Smooth muscle cell (in vitro differentiated cells): ENCODE measurements around the gene ATP13A4. TPM values are rescaled to one million over a fixed set of nuclear protein-coding genes. Genes with fewer than 3 reads are reported as not detected.
"Not testable (repeated sequence)": the region's sequence is repeated elsewhere in the genome, so short reads cannot be mapped to it uniquely, and the experiment has no call there.

Source experiments
- DNase-seq: peaks from one replicate; lab custom pipeline; 2025; ENCODE audit not compliant: unreplicated experiment; lab: John Stamatoyannopoulos, UW
- H2AFZ ChIP-seq: fragments of 200-600 bp; sonication (generic); 2 replicates; pipeline ENCODE4 v1.6.0; 2016; ENCODE audit warnings: antibody characterized with exemption, low read depth, mild to moderate bottlenecking
- H3F3A ChIP-seq: fragments of 200-600 bp; sonication (generic); 2 replicates; pipeline ENCODE4 v1.6.0; 2017; ENCODE audit warnings: antibody characterized with exemption, low read depth
- H3K27ac ChIP-seq: fragments of 200-600 bp; sonication (generic); 2 replicates; pipeline ENCODE4 v1.5.1; 2016; ENCODE audit warnings: low read depth, mild to moderate bottlenecking
- H3K27me3 ChIP-seq: fragments of 200-600 bp; sonication (generic); 2 replicates; pipeline ENCODE4 v1.6.1; 2016; ENCODE audit warnings: low read depth, mild to moderate bottlenecking
- H3K36me3 ChIP-seq: fragments of 200-600 bp; sonication (generic); 2 replicates; pipeline ENCODE4 v1.5.1; 2016; ENCODE audit warnings: low read depth
- H3K4me1 ChIP-seq: fragments of 200-600 bp; sonication (generic); 2 replicates; pipeline ENCODE4 v1.5.1; 2016; ENCODE audit warnings: low read depth
- H3K4me2 ChIP-seq: fragments of 200-600 bp; sonication (generic); 2 replicates; pipeline ENCODE4 v1.6.0; 2016; ENCODE audit warnings: mild to moderate bottlenecking
- H3K4me3 ChIP-seq: fragments of 200-600 bp; sonication (generic); 2 replicates; pipeline ENCODE4 v1.5.1; 2016; ENCODE audit warnings: mild to moderate bottlenecking
- H3K79me2 ChIP-seq: fragments of 200-600 bp; sonication (generic); 2 replicates; pipeline ENCODE4 v1.6.0; 2016; ENCODE audit warnings: low read depth, mild to moderate bottlenecking
- H3K9ac ChIP-seq: fragments of 200-600 bp; sonication (generic); 2 replicates; pipeline ENCODE4 v1.6.0; 2016; ENCODE audit warnings: low read depth
- H3K9me3 ChIP-seq: fragments of 200-600 bp; sonication (generic); replicated peaks from 2 replicates; pipeline ENCODE4 v1.5.1; 2016; ENCODE audit warnings: low read depth
- H4K20me1 ChIP-seq: fragments of 200-600 bp; sonication (generic); 2 replicates; pipeline ENCODE4 v1.6.0; 2016; ENCODE audit warnings: low read depth
- WGBS: methylation state at CpG from one replicate; pipeline ENCODE4 v1.1.7; 2016; ENCODE audit warnings: low lambda C conversion rate; 5-methylcytosine and 5-hydroxymethylcytosine counted together
- polyA plus RNA-seq: library from polyadenylated mRNA; unstranded; fragments of >200 nt; fragmentation: Nextera tagmentation; extraction: Ambion mirVana; gene quantifications from 2 replicates; pipeline ENCODE4 v1.2.1, GENCODE V29; 2016
- total RNA-seq: library from RNA; depleted of rRNA; stranded (reverse); fragments of >200 nt; gene quantifications from 2 replicates; pipeline ENCODE4 v1.2.3, GENCODE V29; 2014
- TF ChIP-seq, protein P1 (sequence below): fragments of 200-600 bp; sonication (generic); IDR thresholded peaks from 2 replicates; pipeline ENCODE4 v1.5.1; 2017; ENCODE audit warnings: borderline replicate concordance, mild to moderate bottlenecking, antibody characterized with exemption; ENCODE audit not compliant: insufficient read depth, poor library complexity, severe bottlenecking

ATP13A4 gene
- total and polyA plus RNA-seq, 2 experiments from 2014 or later, result 0.27 to 0.50 TPM

DNA sequence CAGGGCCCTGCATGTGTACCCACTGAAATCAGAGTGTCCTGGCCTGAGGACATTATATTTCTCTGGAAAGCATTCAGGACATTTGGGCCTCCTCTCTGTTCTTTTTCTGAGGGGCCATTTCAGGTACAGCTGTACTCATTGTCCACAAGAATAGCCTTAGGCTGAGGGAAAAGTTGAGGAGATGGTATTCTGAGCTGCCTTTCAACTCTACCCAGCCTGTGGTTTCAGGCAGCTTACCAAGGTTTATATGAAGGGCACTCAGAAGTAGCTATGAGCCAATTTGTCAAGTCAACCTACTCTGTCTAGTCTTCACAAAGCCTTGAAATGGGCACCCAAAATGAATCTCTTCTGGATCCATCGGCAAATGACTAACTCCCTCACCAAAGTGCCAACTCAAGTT is 9.4 kb downstream of the ATP13A4 start:
- WGBS, result 92% methylated on average over 1 of the region's 1 CpG
- TF ChIP-seq, protein P1, sequence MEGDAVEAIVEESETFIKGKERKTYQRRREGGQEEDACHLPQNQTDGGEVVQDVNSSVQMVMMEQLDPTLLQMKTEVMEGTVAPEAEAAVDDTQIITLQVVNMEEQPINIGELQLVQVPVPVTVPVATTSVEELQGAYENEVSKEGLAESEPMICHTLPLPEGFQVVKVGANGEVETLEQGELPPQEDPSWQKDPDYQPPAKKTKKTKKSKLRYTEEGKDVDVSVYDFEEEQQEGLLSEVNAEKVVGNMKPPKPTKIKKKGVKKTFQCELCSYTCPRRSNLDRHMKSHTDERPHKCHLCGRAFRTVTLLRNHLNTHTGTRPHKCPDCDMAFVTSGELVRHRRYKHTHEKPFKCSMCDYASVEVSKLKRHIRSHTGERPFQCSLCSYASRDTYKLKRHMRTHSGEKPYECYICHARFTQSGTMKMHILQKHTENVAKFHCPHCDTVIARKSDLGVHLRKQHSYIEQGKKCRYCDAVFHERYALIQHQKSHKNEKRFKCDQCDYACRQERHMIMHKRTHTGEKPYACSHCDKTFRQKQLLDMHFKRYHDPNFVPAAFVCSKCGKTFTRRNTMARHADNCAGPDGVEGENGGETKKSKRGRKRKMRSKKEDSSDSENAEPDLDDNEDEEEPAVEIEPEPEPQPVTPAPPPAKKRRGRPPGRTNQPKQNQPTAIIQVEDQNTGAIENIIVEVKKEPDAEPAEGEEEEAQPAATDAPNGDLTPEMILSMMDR, result no peak
- no peaks in the 10 kb centered on the region for H3K9me3 ChIP-seq

DNA sequence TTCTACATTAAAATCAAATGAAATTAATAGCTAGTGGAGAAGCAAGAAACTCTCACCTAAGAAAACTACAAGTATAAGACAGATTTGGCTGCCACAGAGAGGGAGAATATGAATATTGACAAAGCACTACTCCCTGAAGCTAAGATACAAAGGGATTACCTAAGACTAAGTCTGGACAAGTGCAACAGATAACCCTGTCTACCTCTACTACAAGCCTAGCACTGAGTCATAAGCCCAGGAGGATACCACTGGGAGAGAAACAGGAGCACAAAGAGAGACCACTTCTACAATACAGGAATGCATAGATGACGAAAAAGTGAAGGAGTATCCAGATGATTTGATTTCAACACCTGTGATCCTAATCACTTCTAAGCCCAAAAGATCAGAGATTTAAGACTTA is 10.4 kb downstream of the ATP13A4 start:
- Histone ChIP-seq H3K9me3 (no peaks in the 10 kb centered on the region), H3K27me3 (no peaks in the 10 kb centered on the region), H3F3A (no peaks in the 10 kb centered on the region), H3K4me3 (no peak overlapping the region), H3K9ac (no peak overlapping the region), H3K36me3 (no peaks in the 10 kb centered on the region), H3K79me2 (no peaks in the 10 kb centered on the region), H3K4me2 (no peak overlapping the region), H3K4me1 (no peaks in the 10 kb centered on the region), H2AFZ (no peak overlapping the region), H3K27ac (no peak overlapping the region), H4K20me1 (no peaks in the 10 kb centered on the region)
- DNase-seq, result no peak
- TF ChIP-seq, protein P1, result no peak
- WGBS, result 75% methylated on average over 1 of the region's 1 CpG

More for the DNA sequence above, 9.4 kb downstream of the ATP13A4 start:
- Histone ChIP-seq H3K79me2 (no peaks in the 10 kb centered on the region), H3K36me3 (no peaks in the 10 kb centered on the region), H3K4me2 (no peak overlapping the region), H3F3A (no peaks in the 10 kb centered on the region), H3K27me3 (no peaks in the 10 kb centered on the region), H2AFZ (no peak overlapping the region), H4K20me1 (no peaks in the 10 kb centered on the region), H3K4me1 (no peaks in the 10 kb centered on the region), H3K4me3 (no peak overlapping the region), H3K9ac (no peak overlapping the region), H3K27ac (no peak overlapping the region)
- no peak for DNase-seq

DNA sequence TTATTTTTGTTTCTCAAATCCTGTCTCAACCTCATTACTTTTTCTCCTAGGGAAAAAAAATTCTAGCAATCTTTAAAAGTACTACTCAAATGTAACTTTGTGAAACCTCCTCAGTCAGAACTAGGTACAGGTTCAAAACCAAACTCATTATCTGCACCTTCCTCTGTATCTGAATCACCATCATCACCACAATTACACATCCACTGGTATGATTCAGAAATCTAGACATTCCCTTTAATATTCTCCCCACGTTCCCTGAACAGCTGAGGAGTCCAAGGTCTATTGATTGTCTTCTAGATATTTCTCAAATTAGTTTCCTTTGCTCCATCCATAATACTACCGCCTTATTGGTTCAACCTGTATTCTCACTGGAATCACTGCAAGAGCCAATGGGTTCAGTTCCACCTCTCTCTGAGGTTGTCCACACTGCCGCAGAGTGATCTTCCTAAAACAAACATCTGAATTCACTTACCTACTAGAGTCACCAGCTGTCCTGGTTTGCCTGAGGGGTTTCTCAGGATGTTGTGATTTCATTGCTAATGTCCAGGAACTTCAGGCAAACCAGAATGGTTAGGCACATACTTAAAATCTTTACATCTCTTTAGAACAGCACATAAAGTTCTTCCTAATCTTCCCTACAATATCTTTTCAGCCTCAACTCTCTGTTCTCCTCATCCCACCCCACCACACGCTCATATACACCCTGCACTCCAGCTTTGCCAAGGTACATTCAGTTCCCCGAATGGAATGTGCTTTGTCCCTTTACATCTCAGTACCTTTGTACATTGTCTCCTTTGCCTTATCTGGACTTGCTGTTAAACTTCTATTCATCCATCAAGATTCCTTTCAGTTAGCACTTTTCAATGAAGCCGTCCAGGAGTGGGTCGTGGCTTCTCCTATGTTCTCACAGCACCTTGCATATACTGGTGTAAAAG is 24.2 kb downstream of the ATP13A4 start:
- TF ChIP-seq, protein P1, result no peak
- 85% methylated on average over 7 of the region's 7 CpGs for WGBS

DNA sequence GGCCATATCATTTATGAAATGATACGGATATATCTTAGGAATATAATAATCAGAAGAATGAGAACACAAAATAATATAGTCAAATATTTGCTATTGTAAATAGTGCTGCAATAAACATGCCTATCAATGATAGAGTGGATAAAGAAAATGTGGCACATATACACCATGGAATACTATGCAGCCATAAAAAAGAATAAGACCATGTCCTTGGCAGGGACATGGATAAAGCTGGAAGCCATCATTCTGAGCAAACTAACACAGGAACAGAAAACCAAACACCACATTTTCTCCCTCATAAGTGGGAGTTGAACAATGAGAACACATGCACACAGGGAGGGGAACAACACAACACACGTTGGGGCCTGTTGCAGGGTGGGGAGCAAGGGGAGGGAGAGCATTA is 28.6 kb downstream of the ATP13A4 start:
- not testable (repeated sequence) for DNase-seq, H3K4me1 ChIP-seq, H3K4me2 ChIP-seq, H3F3A ChIP-seq, H2AFZ ChIP-seq, H3K36me3 ChIP-seq, H3K79me2 ChIP-seq, H3K27me3 ChIP-seq, H3K27ac ChIP-seq, H3K9ac ChIP-seq, H3K4me3 ChIP-seq, H3K9me3 ChIP-seq, H4K20me1 ChIP-seq
- 87% methylated on average over 2 of the region's 2 CpGs for WGBS

More for the DNA sequence above, 24.2 kb downstream of the ATP13A4 start:
- Histone ChIP-seq H3K9ac (no peak overlapping the region), H3K79me2 (no peaks in the 10 kb centered on the region), H3K27me3 (no peaks in the 10 kb centered on the region), H3K36me3 (no peaks in the 10 kb centered on the region), H3K4me2 (no peak overlapping the region), H3F3A (no peaks in the 10 kb centered on the region), H3K9me3 (no peaks in the 10 kb centered on the region), H3K4me3 (no peak overlapping the region), H3K27ac (no peak overlapping the region), H3K4me1 (no peaks in the 10 kb centered on the region), H2AFZ (no peak overlapping the region), H4K20me1 (no peaks in the 10 kb centered on the region)
- no peak for DNase-seq
